SK-N-MC (cell line): ENCODE results near the gene TMEM14A.

Source experiments
- EZH2 ChIP-seq: fragments of 200-600 bp; sonication (generic); IDR thresholded peaks from one replicate; pipeline ENCODE4 v1.6.1; 2017; ENCODE audit warnings: antibody characterized with exemption
- FOXP2 ChIP-seq: optimal IDR thresholded peaks from 2 replicates; pipeline ENCODE3; 2011; ENCODE audit warnings: mild to moderate bottlenecking, moderate library complexity; ENCODE audit not compliant: insufficient read depth; ENCODE audit errors: extremely low read length, control extremely low read depth
- POLR2AphosphoS5 ChIP-seq: IDR thresholded peaks from 2 replicates; pipeline ENCODE4 v1.6.1; 2012; ENCODE audit warnings: mild to moderate bottlenecking, low read depth, low read length, borderline replicate concordance

GRCh38 chr6:52707963-52708680 lies 37.2 kb downstream of the TMEM14A start:
- TF ChIP-seq POLR2AphosphoS5 (no peak), EZH2 (no peak), FOXP2 (no peak)
